Heart left ventricle (tissue), 13 donors: ENCODE measurements around the gene MAGOHB.

Experiments
- CTCF ChIP-seq, 12 donors: fragments of 200-600 bp; sonication (generic) in 4 of 12; IDR thresholded peaks; one replicate each; pipeline versions ENCODE4 v1.5.0 to v1.8.0; 2018 to 2022; ENCODE audit warnings: antibody characterized with exemption in 12 of 12, mild to moderate bottlenecking in 5 of 12
- POLR2A ChIP-seq, 2 donors: fragments of 450-650 bp; IDR thresholded peaks; one replicate each; pipeline ENCODE4 v1.6.1; 2017; ENCODE audit warnings: antibody characterized with exemption in 2 of 2, mild to moderate bottlenecking in 2 of 2, moderate library complexity in 2 of 2
- donor health status: ischemic (EF 13 %, LVEDD 7.1; RV severe dilation, severe dysfunction).
- donor health status: DM: no; HTN: yes; CAD: no.
- donor health status: DM: no; HTN: no; CAD: no.
- donor health status: ischemic (EF 25% LVEDD 6.9; RV normal size, moderate dysfunction).
- donor health status: ischemic (EF 25% LVEDD 5.7; RV mildly dilated, moderate dysfunction).
- donor health status: ischemic (EF 35%, LVEDD 5.7; RV mildly dilated, moderate dysfunction).
- donor health status: nonischemic (EF 11% LVEDD 7.7; RV severe dilation, severe dysfunction).
- donor health status: DM: yes; HTN: yes; CAD: no.
- donor health status: PGD.
- donor health status: ischemic (EF 29% LVEDD 5.4; RV normal size, mild dysfunction).
- donor health status: nonischemic (EF 23%, LVEDD 6.1; RV moderate dilation, normal function).

GRCh38 chr12:10621278-10621677, 7.9 kb upstream of the MAGOHB start:
- TF ChIP-seq POLR2A (IDR thresholded peaks at IDR 0.05) (no peak), CTCF (IDR thresholded peaks at IDR 0.05) (no peak)
